ENCODE measurements around the gene CCDC175. TPM values are rescaled to one million over a fixed set of nuclear protein-coding genes. Genes with fewer than 3 reads are reported as not detected.

The CCDC175 gene
- polyA plus RNA-seq, 2 of the 4 experiments (the other 2 are of a cell fraction) = not detected

GRCh38 chr14:59537476-59537875 is 39.1 kb downstream of the CCDC175 start:
- Histone ChIP-seq H3K9me3 (no peaks in the 10 kb centered on the region), H3K27ac (no peak overlapping the region), H3K4me2 (no peak overlapping the region), H3K4me3 (no peak overlapping the region), H3K4me1 (no peaks in the 10 kb centered on the region)
- FAIRE-seq (no peak), DNase-seq (ENCODE audit: low read depth in 1 of 2, low spot score in 1 of 2) (no peak), ATAC-seq (no peak)
- ChIA-PET CTCF (interaction anchor here (0.6 kb wide), 1 partner anchor 30 kb away, joined by 3 read pairs; no protein-coding TSS in a partner anchor), POLR2A (no interaction called here)
- TF ChIP-seq HOXB5 (CRISPR knock-in tag; IDR thresholded peaks at IDR 0.05) (no peak), HEYL (CRISPR knock-in tag; IDR thresholded peaks at IDR 0.05) (no peak), MAFK (IDR thresholded peaks at IDR 0.05; ENCODE audit: partially characterized antibody) (no peak), ZSCAN20 (CRISPR knock-in tag; IDR thresholded peaks at IDR 0.05) (no peak), E2F6 (IDR thresholded peaks at IDR 0.05; ENCODE audit: borderline replicate concordance, low read depth) (no peak), NR3C1 (IDR thresholded peaks at IDR 0.05) (no peak), MAZ (IDR thresholded peaks at IDR 0.05; ENCODE audit: borderline replicate concordance, low read depth, low read length) (no peak), EP300 (IDR thresholded peaks at IDR 0.05) (no peak)
- 20% methylated on average over 1 of the region's 1 CpG for WGBS (ENCODE audit: missing lambda C conversion rate)

DNA sequence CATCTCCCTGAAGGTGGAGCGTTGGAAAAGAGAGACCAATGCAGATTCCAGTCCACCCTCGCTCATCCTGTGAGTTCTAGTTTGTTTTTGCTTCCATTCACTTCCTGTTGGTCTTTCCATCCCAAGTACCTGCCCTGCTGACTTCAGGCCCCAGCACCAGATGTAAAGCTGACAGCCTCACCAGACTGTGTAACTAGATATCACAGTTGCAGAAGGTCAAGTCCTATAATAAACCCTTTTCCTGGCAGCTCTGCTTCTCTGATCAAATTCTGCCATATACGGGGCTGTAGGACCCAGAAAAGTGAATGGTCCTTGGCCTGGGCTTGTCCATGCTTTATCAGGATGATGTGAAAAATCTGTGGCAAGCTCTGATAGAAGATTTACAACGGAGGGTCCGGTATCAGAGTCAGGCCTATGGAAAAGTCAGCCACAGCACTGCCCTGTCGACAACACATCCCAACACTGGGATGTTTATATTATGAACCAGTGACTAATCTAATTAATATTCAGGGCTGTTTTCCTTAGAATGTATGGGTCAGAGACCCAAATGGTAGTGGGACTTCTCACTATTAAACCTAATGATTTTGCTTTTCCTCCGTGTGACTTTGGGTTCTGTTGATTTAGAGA is 42.1 kb downstream of the CCDC175 start:
- POLR2A ChIA-PET = no interaction called here
- H3K27ac ChIP-seq = no peak overlapping the region
- ATAC-seq (no peak), DNase-seq (ENCODE audit: low read depth in 1 of 2, low spot score in 1 of 2) (no peak), FAIRE-seq (no peak)
- H3K4me1 ChIP-seq = no peaks in the 10 kb centered on the region
- CTCF ChIA-PET = interaction anchor here (0.8 kb wide), 1 partner anchor 43 kb away, joined by 3 read pairs; no protein-coding TSS in a partner anchor
- no peak for TF ChIP-seq E2F6 (IDR thresholded peaks at IDR 0.05; ENCODE audit: borderline replicate concordance, low read depth)
- no peak for TF ChIP-seq RAD21 (conservative IDR thresholded peaks at IDR 0.05 in 1 of 2, IDR thresholded peaks at IDR 0.05 in 1 of 2)
- no peak for TF ChIP-seq ELK1 (IDR thresholded peaks at IDR 0.05; ENCODE audit: low read depth, low read length)
- no peak for TF ChIP-seq EHMT2 (IDR thresholded peaks at IDR 0.05; ENCODE audit: low read depth)
- TF ChIP-seq CEBPB (IDR thresholded peaks at IDR 0.05) = no peak
- no peak for TF ChIP-seq KDM1A (IDR thresholded peaks at IDR 0.05; ENCODE audit: low read depth)
- no peak for TF ChIP-seq SREBF2 (IDR thresholded peaks at IDR 0.05)
- no peak for TF ChIP-seq CHD4 (IDR thresholded peaks at IDR 0.05; ENCODE audit: borderline replicate concordance)
- TF ChIP-seq CTCF (IDR thresholded peaks at IDR 0.05) = no peak
- no peak for TF ChIP-seq HES2 (IDR thresholded peaks at IDR 0.05)
- no peak for TF ChIP-seq CHD2 (IDR thresholded peaks at IDR 0.05; ENCODE audit: low read length, partially characterized antibody)
- TF ChIP-seq SMC3 (IDR thresholded peaks at IDR 0.05) = no peak
- no peak for TF ChIP-seq TFCP2L1 (CRISPR knock-in tag; IDR thresholded peaks at IDR 0.05)
- TF ChIP-seq HOXB13 (CRISPR knock-in tag; IDR thresholded peaks at IDR 0.05; ENCODE audit: low read depth) = no peak
- no peak for TF ChIP-seq GATA3 (IDR thresholded peaks at IDR 0.05; ENCODE audit: borderline replicate concordance)
- no peak for TF ChIP-seq JUNB (IDR thresholded peaks at IDR 0.05)
- WGBS (ENCODE audit: missing lambda C conversion rate) = 44% methylated on average over 7 of the region's 7 CpGs
- no peak overlapping the region for H3K4me3 ChIP-seq
- no peaks in the 10 kb centered on the region for H3K9me3 ChIP-seq
- no peak overlapping the region for H3K4me2 ChIP-seq
